Measurements from ENCODE around the gene ZER1.
"Not testable (repeated sequence)": the region's sequence is repeated elsewhere in the genome, so short reads cannot be mapped to it uniquely, and the experiment has no call there.

The ZER1 gene

GRCh38 chr9:128701227-128701854, 70.4 kb downstream of the ZER1 start:
- Histone ChIP-seq H3K4me2 (ENCODE audit: low read depth, low read length) (no peak overlapping the region), H3K79me2 (ENCODE audit: low read length) (no peaks in the 10 kb centered on the region), H3K9me3 (replicated peaks; ENCODE audit: insufficient read depth, low read length) (no peaks in the 10 kb centered on the region), H3K9me2 (replicated peaks; ENCODE audit: insufficient read depth, low read length) (no peaks in the 10 kb centered on the region), H3F3A (ENCODE audit: insufficient read depth, low read length) (peaks cover 10% of the 10 kb centered on the region), H3K4me3 (ENCODE audit: low read length) (no peak overlapping the region), H4K20me1 (ENCODE audit: insufficient read depth, low read length) (no peaks in the 10 kb centered on the region), H3K27me3 (replicated peaks; ENCODE audit: insufficient read depth, low read length) (no peaks in the 10 kb centered on the region), H2AFZ (ENCODE audit: low read length) (no peak overlapping the region), H3K9ac (ENCODE audit: low read length) (no peak overlapping the region), H3K27ac (ENCODE audit: low read length) (no peak overlapping the region), H3K4me1 (ENCODE audit: low read length) (no peaks in the 10 kb centered on the region), H3K36me3 (replicated peaks; ENCODE audit: insufficient read depth, low read length) (no peaks in the 10 kb centered on the region; the same call in 1 of the 2 replicates)
- no peak for DNase-seq
- TF ChIP-seq EZH2phosphoT487 (IDR thresholded peaks at IDR 0.05; ENCODE audit: low read length) (no peak), CTCF (IDR thresholded peaks at IDR 0.05; ENCODE audit: low read length) (no peak), EZH2 (optimal IDR thresholded peaks at IDR 0.05; ENCODE audit: low read depth, low read length) (no peak)

GRCh38 chr9:128699096-128699795, 72.5 kb downstream of the ZER1 start:
- not testable (repeated sequence) for H3K9me2 ChIP-seq (replicated peaks; ENCODE audit: insufficient read depth, low read length); H3K27me3 ChIP-seq (replicated peaks; ENCODE audit: insufficient read depth, low read length); H3K27ac ChIP-seq (ENCODE audit: low read length); H4K20me1 ChIP-seq (ENCODE audit: insufficient read depth, low read length); H3K4me2 ChIP-seq (ENCODE audit: low read depth, low read length); DNase-seq; H3K4me3 ChIP-seq (ENCODE audit: low read length); H3K36me3 ChIP-seq (replicated peaks; ENCODE audit: insufficient read depth, low read length); H3K79me2 ChIP-seq (ENCODE audit: low read length); H3K4me1 ChIP-seq (ENCODE audit: low read length); H2AFZ ChIP-seq (ENCODE audit: low read length); H3K9me3 ChIP-seq (replicated peaks; ENCODE audit: insufficient read depth, low read length); H3K9ac ChIP-seq (ENCODE audit: low read length)
- H3F3A ChIP-seq (ENCODE audit: insufficient read depth, low read length): peaks cover 16% of the 10 kb centered on the region

GRCh38 chr9:128696923-128697707, 74.6 kb downstream of the ZER1 start:
- no peak overlapping the region for H3K27ac ChIP-seq (ENCODE audit: low read length)
- no peak for TF ChIP-seq EZH2 (optimal IDR thresholded peaks at IDR 0.05; ENCODE audit: low read depth, low read length)
- no peak for TF ChIP-seq CTCF (IDR thresholded peaks at IDR 0.05; ENCODE audit: low read length)
- no peak for TF ChIP-seq EZH2phosphoT487 (IDR thresholded peaks at IDR 0.05; ENCODE audit: low read length)
- peaks cover 23% of the 10 kb centered on the region for H3F3A ChIP-seq (ENCODE audit: insufficient read depth, low read length)

More at GRCh38 chr9:128696923-128697707, 74.6 kb downstream of the ZER1 start:
- H3K36me3 ChIP-seq (replicated peaks; ENCODE audit: insufficient read depth, low read length): peaks cover 15% of the 10 kb centered on the region
- no peak overlapping the region for H3K4me2 ChIP-seq (ENCODE audit: low read depth, low read length)
- H3K4me1 ChIP-seq (ENCODE audit: low read length): no peaks in the 10 kb centered on the region
- H4K20me1 ChIP-seq (ENCODE audit: insufficient read depth, low read length): peaks cover 15% of the 10 kb centered on the region; the same call in 1 of the 2 replicates
- no peaks in the 10 kb centered on the region for H3K9me3 ChIP-seq (replicated peaks; ENCODE audit: insufficient read depth, low read length)
- peaks cover 24% of the 10 kb centered on the region for H3K79me2 ChIP-seq (ENCODE audit: low read length)
- no peak overlapping the region for H3K9ac ChIP-seq (ENCODE audit: low read length)
- H3K4me3 ChIP-seq (ENCODE audit: low read length): no peak overlapping the region
- no peaks in the 10 kb centered on the region for H3K9me2 ChIP-seq (replicated peaks; ENCODE audit: insufficient read depth, low read length)
- no peak for DNase-seq
- H2AFZ ChIP-seq (ENCODE audit: low read length): no peak overlapping the region
- H3K27me3 ChIP-seq (replicated peaks; ENCODE audit: insufficient read depth, low read length): no peaks in the 10 kb centered on the region
